ENCODE measurements around the gene CCDC9. TPM values are rescaled to one million over a fixed set of nuclear protein-coding genes. Genes with fewer than 3 reads are reported as not detected.

The CCDC9 gene
- total and polyA plus RNA-seq, 2 of the 13 experiments (the other 11 are each of a cell fraction or from before 2014, with no cell fraction given): 2.9 to 6.3 TPM

DNA sequence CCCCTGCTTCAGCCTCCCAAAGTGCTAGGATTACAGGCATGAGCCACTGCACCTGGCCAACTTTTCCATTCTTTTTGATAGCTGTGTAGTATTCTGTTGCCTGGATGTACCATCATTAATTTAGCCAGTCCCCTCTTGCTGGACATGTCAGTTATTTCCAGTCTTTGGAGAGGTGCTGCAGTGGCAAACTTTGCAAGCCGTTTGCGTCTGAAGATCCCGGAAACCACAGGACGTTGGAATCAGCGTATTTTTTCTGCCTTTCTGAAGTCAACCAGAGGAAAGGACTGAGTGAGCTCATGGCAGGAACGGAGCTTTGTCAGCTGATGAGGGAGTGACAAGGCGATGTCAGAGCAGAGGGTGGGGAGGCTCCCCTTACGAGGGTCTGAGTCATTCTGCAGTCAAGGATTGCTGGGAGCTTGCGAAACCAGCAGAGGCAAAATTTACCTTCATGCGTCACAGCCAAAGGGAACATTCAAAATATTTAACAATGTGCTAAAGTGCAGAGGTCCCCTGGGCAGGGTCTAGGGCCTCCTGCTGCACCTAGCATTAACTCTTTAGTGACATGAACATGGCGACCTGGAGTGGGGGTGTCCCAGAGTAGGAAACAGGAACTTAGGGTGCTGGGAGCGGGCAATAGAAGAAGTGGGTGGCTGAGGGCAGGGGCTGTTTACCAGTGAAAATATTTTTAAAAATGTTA, 58.9 kb downstream of the CCDC9 start (continued):
- peak; percentile 73 for TF ChIP-seq ZNF609 (CRISPR knock-in tag; IDR thresholded peaks at IDR 0.05; ENCODE audit: borderline replicate concordance)
- peak; percentile 62; the same call in 1 of the 2 replicates for TF ChIP-seq ETV5 (CRISPR knock-in tag; IDR thresholded peaks at IDR 0.05; ENCODE audit: borderline replicate concordance)
- TF ChIP-seq ZNF232 (CRISPR knock-in tag; IDR thresholded peaks at IDR 0.05; ENCODE audit: borderline replicate concordance): peak; percentile 15; the same call in 1 of the 2 replicates
- TF ChIP-seq ZNF761 (CRISPR knock-in tag; conservative IDR thresholded peaks at IDR 0.05): peak; percentile 83
- no peak for TF ChIP-seq KIAA2018 (CRISPR knock-in tag; IDR thresholded peaks at IDR 0.05; ENCODE audit: borderline replicate concordance)
- no peak for TF ChIP-seq ZNF225 (CRISPR knock-in tag; IDR thresholded peaks at IDR 0.05)
- TF ChIP-seq TGIF2 (CRISPR knock-in tag; IDR thresholded peaks at IDR 0.05): peak; percentile 95
- TF ChIP-seq, protein P1, sequence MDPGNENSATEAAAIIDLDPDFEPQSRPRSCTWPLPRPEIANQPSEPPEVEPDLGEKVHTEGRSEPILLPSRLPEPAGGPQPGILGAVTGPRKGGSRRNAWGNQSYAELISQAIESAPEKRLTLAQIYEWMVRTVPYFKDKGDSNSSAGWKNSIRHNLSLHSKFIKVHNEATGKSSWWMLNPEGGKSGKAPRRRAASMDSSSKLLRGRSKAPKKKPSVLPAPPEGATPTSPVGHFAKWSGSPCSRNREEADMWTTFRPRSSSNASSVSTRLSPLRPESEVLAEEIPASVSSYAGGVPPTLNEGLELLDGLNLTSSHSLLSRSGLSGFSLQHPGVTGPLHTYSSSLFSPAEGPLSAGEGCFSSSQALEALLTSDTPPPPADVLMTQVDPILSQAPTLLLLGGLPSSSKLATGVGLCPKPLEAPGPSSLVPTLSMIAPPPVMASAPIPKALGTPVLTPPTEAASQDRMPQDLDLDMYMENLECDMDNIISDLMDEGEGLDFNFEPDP (CRISPR knock-in tag; conservative IDR thresholded peaks at IDR 0.05): no peak
- TF ChIP-seq ZNF83 (CRISPR knock-in tag; IDR thresholded peaks at IDR 0.05; ENCODE audit: borderline replicate concordance): no peak
- TF ChIP-seq SNAPC2 (CRISPR knock-in tag; IDR thresholded peaks at IDR 0.05): no peak; the same call in 1 of the 2 replicates
- TF ChIP-seq ZNF605 (CRISPR knock-in tag; IDR thresholded peaks at IDR 0.05): peak; percentile 61; the same call in 1 of the 2 replicates
- TF ChIP-seq CEBPG (CRISPR knock-in tag; IDR thresholded peaks at IDR 0.05): peak; percentile 98
- TF ChIP-seq HNF4A (CRISPR knock-in tag; IDR thresholded peaks at IDR 0.05): peak; percentile 94
- no peak for TF ChIP-seq RBM22 (optimal IDR thresholded peaks at IDR 0.05; ENCODE audit: low read length)
- TF ChIP-seq REL (CRISPR knock-in tag; conservative IDR thresholded peaks at IDR 0.05): no peak
